GM23338 (cell line): Measurements from ENCODE around the gene LDLRAD3. TPM values are rescaled to one million over a fixed set of nuclear protein-coding genes. Genes with fewer than 3 reads are reported as not detected.

Source experiments
- ATAC-seq: fragments of 200-7000 bp; cut with Tn5 transposase; 3 replicates; pipeline ENCODE4 v1.9.1; 2020
- DNase-seq: peaks from one replicate; pipeline ENCODE4 v3.0.0-alpha.2; 2015; ENCODE audit warnings: low spot score
- H2AFZ ChIP-seq: fragments of 200-600 bp; sonication (generic); 2 replicates; pipeline ENCODE4 v1.8.0; 2016; ENCODE audit warnings: antibody characterized with exemption, mild to moderate bottlenecking, moderate library complexity
- H3F3A ChIP-seq: fragments of 200-600 bp; sonication (generic); replicated peaks from 2 replicates; pipeline ENCODE4 v1.8.0; 2017; ENCODE audit warnings: antibody characterized with exemption, mixed run types, low read depth
- H3K27ac ChIP-seq: fragments of 200-600 bp; sonication (generic); 2 replicates; pipeline ENCODE4 v1.6.1; 2016; ENCODE audit warnings: low read depth
- H3K27me3 ChIP-seq: fragments of 200-600 bp; sonication (generic); 2 replicates; pipeline ENCODE4 v1.8.0; 2016; ENCODE audit warnings: mild to moderate bottlenecking, mixed run types, moderate library complexity; ENCODE audit not compliant: insufficient read depth
- H3K36me3 ChIP-seq: fragments of 200-600 bp; sonication (generic); 2 replicates; pipeline ENCODE4 v1.8.0; 2016; ENCODE audit warnings: mild to moderate bottlenecking; ENCODE audit not compliant: insufficient read depth
- H3K4me1 ChIP-seq: fragments of 200-600 bp; sonication (generic); 2 replicates; pipeline ENCODE4 v1.8.0; 2016; ENCODE audit warnings: mild to moderate bottlenecking, moderate library complexity; ENCODE audit not compliant: insufficient read depth
- H3K4me2 ChIP-seq: fragments of 200-600 bp; sonication (generic); 2 replicates; pipeline ENCODE4 v1.7.1; 2017; ENCODE audit warnings: mixed run types
- H3K4me3 ChIP-seq: fragments of 200-600 bp; sonication (generic); 2 replicates; pipeline ENCODE4 v1.6.1; 2016; ENCODE audit warnings: mixed run types
- H3K79me2 ChIP-seq: fragments of 200-600 bp; sonication (generic); replicated peaks from 2 replicates; pipeline ENCODE4 v1.8.0; 2017; ENCODE audit warnings: mild to moderate bottlenecking; ENCODE audit not compliant: insufficient read depth
- H3K9me2 ChIP-seq: fragments of 200-600 bp; sonication (generic); 2 replicates; pipeline ENCODE4 v1.8.0; 2017; ENCODE audit not compliant: insufficient read depth
- H4K20me1 ChIP-seq: fragments of 200-600 bp; sonication (generic); replicated peaks from 2 replicates; pipeline ENCODE4 v1.8.0; 2017; ENCODE audit warnings: mild to moderate bottlenecking; ENCODE audit not compliant: insufficient read depth
- H3K27ac Mint-ChIP-seq: 2 replicates; pipeline ENCODE4 v1.8.0; 2020; ENCODE audit warnings: inconsistent platforms, mild to moderate bottlenecking, moderate library complexity, mixed read lengths
- H3K27me3 Mint-ChIP-seq: 3 replicates; pipeline ENCODE4 v1.8.0; 2022; ENCODE audit warnings: low read depth, mild to moderate bottlenecking, moderate library complexity, mixed read lengths, inconsistent platforms; ENCODE audit not compliant: insufficient read depth, poor library complexity
- H3K36me3 Mint-ChIP-seq: 3 replicates; pipeline ENCODE4 v1.8.0; 2021; ENCODE audit warnings: low read depth, mild to moderate bottlenecking, inconsistent platforms, moderate library complexity, mixed read lengths
- H3K4me1 Mint-ChIP-seq: 3 replicates; pipeline ENCODE4 v1.8.0; 2020; ENCODE audit warnings: mild to moderate bottlenecking, inconsistent platforms, mixed read lengths
- H3K4me3 Mint-ChIP-seq: 3 replicates; pipeline ENCODE4 v1.8.0; 2021; ENCODE audit warnings: moderate library complexity, mild to moderate bottlenecking, inconsistent platforms, mixed read lengths
- H3K9me3 Mint-ChIP-seq: 3 replicates; pipeline ENCODE4 v1.8.0; 2020; ENCODE audit warnings: moderate library complexity, mild to moderate bottlenecking, inconsistent platforms, mixed read lengths
- EZH2phosphoT487 ChIP-seq: fragments of 200-600 bp; sonication (generic); IDR thresholded peaks from one replicate; pipeline ENCODE4 v1.8.1; 2018; ENCODE audit warnings: antibody characterized with exemption; ENCODE audit not compliant: unreplicated experiment
- REST ChIP-seq: IDR thresholded peaks from one replicate; pipeline ENCODE4 v1.6.1; 2018; ENCODE audit warnings: antibody characterized with exemption; ENCODE audit not compliant: unreplicated experiment
- ZNF331 ChIP-seq: fragments of 250-450 bp; sonication (Bioruptor Pico); IDR thresholded peaks from 2 replicates; pipeline ENCODE4 v1.5.0; 2020; ENCODE audit warnings: low read depth, mild to moderate bottlenecking, moderate library complexity
- ZNF462 ChIP-seq: fragments of 250-450 bp; sonication (Bioruptor Pico); IDR thresholded peaks from 2 replicates; pipeline ENCODE4 v1.5.0; 2020; ENCODE audit warnings: mild to moderate bottlenecking, moderate library complexity
- polyA plus RNA-seq: library from polyadenylated mRNA; unstranded; fragments of >200 nt; fragmentation: Nextera tagmentation; extraction: Ambion mirVana; gene quantifications from 2 replicates; pipeline ENCODE4 v1.2.1, GENCODE V29; 2016
- total RNA-seq: library from RNA; depleted of rRNA; stranded (reverse); fragments of >200 nt; shearing (Covaris generic); gene quantifications from 2 replicates; pipeline ENCODE4 v1.2.3, GENCODE V29; 2014

Gene LDLRAD3
- total and polyA plus RNA-seq, 2 experiments from 2014 or later, result 8.5 to 19.4 TPM

GRCh38 chr11:35932681-35933319 lies 11.1 kb upstream of the LDLRAD3 start (continued):
- no peak for TF ChIP-seq ZNF462
- TF ChIP-seq EZH2phosphoT487, result no peak
- TF ChIP-seq ZNF331 (CRISPR knock-in tag), result no peak

DNA sequence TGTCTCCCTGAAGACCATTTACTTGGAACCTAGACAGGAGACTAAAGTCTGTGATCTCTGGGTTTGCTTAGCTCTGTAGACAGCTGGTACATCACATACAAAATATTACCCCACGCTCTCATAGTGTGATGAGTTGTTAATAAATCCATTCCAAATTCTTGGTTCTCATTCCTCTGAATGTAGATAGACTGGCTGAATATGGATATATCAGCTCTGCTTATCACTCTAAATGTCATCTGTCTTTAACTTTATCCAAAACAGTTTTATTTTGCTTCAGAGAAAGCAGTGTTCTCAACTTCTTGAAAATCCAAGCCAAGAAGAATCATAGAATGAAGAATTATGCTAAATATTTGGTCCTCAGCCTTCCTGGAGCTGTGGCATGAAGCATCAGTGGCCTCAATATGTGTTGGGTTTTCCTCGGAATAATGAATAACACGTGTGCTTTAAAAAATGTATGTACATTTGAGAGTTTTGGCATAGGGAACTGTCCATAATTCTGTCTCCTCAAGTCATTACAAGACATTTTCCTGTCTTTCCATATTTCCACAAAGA lies 10.5 kb upstream of the LDLRAD3 start:
- no peak overlapping the region for H3K4me3 ChIP-seq
- H2AFZ ChIP-seq, result no peak overlapping the region
- H3K4me3 Mint-ChIP-seq, result no peak overlapping the region
- peaks cover 10% of the 10 kb centered on the region; the same call in 2 of the 3 replicates for H3K4me1 Mint-ChIP-seq
- no peaks in the 10 kb centered on the region for H3F3A ChIP-seq
- DNase-seq, result no peak
- no peak overlapping the region for H3K27ac Mint-ChIP-seq
- no peaks in the 10 kb centered on the region for H3K4me1 ChIP-seq
- no peaks in the 10 kb centered on the region for H3K36me3 ChIP-seq
- no peaks in the 10 kb centered on the region for H3K79me2 ChIP-seq
- no peaks in the 10 kb centered on the region for H3K27me3 ChIP-seq
- H3K27me3 Mint-ChIP-seq, result peaks cover 5% of the 10 kb centered on the region
- H3K4me2 ChIP-seq, result no peak overlapping the region
- H3K27ac ChIP-seq, result no peak overlapping the region
- H3K9me2 ChIP-seq, result no peaks in the 10 kb centered on the region
- no peak for ATAC-seq
- no peaks in the 10 kb centered on the region for H4K20me1 ChIP-seq
- no peaks in the 10 kb centered on the region for H3K9me3 Mint-ChIP-seq
- H3K36me3 Mint-ChIP-seq, result no peaks in the 10 kb centered on the region
- TF ChIP-seq REST, result no peak
